DMS153 treated with DMSO at 0.1 percent for 48 hours (cell line): ENCODE data around the gene ATP1A1.

ENCODE experiments used
- DNase-seq: peaks from one replicate; lab custom pipeline; 2025; ENCODE audit not compliant: unreplicated experiment; lab: John Stamatoyannopoulos, UW

The ATP1A1 gene

GRCh38 chr1:116370181-116370580 lies 2.9 kb upstream of the ATP1A1 start:
- no peak for DNase-seq

GRCh38 chr1:116371752-116372151 lies 1.3 kb upstream of the ATP1A1 start:
- DNase-seq: no peak

GRCh38 chr1:116372191-116372590 lies 853 bp upstream of the ATP1A1 start:
- no peak for DNase-seq

- no peak for DNase-seq
Measured at GRCh38 chr1:116373431-116374352, 648 bp downstream of the ATP1A1 start.

- no peak for DNase-seq
Measured at GRCh38 chr1:116374353-116375147, 1.5 kb downstream of the ATP1A1 start.

- no peak for DNase-seq
Measured at GRCh38 chr1:116375148-116375886, 2.3 kb downstream of the ATP1A1 start.

GRCh38 chr1:116375887-116376728 lies 3.1 kb downstream of the ATP1A1 start:
- no peak for DNase-seq

- no peak for DNase-seq
Measured at GRCh38 chr1:116376729-116377086, 3.7 kb downstream of the ATP1A1 start.

- no peak for DNase-seq
Measured at GRCh38 chr1:116377541-116378529, 4.8 kb downstream of the ATP1A1 start.

GRCh38 chr1:116379057-116379630 lies 6.1 kb downstream of the ATP1A1 start:
- DNase-seq: no peak

- DNase-seq: no peak
Measured at GRCh38 chr1:116379674-116380498, 6.8 kb downstream of the ATP1A1 start.

- no peak for DNase-seq
Measured at GRCh38 chr1:116380499-116381242, 7.6 kb downstream of the ATP1A1 start.

GRCh38 chr1:116382321-116382720 lies 9.3 kb downstream of the ATP1A1 start:
- DNase-seq: no peak

- no peak for DNase-seq
Measured at GRCh38 chr1:116382857-116383483, 9.9 kb downstream of the ATP1A1 start.

GRCh38 chr1:116386042-116386441 lies 13.0 kb downstream of the ATP1A1 start:
- DNase-seq: no peak

- no peak for DNase-seq
Measured at GRCh38 chr1:116387551-116387950, 14.5 kb downstream of the ATP1A1 start.

GRCh38 chr1:116388122-116388521 lies 15.1 kb downstream of the ATP1A1 start:
- no peak for DNase-seq
